NK-92 treated with Interleukin-12 subunit alpha and Interleukin-12 subunit beta, amount 100 ng/mL, for 24 hours (cell line): ENCODE results near the gene WWP2.

Experiments
- DNase-seq: peaks from one replicate; lab custom pipeline; 2025; lab: John Stamatoyannopoulos, UW

WWP2 gene

DNA sequence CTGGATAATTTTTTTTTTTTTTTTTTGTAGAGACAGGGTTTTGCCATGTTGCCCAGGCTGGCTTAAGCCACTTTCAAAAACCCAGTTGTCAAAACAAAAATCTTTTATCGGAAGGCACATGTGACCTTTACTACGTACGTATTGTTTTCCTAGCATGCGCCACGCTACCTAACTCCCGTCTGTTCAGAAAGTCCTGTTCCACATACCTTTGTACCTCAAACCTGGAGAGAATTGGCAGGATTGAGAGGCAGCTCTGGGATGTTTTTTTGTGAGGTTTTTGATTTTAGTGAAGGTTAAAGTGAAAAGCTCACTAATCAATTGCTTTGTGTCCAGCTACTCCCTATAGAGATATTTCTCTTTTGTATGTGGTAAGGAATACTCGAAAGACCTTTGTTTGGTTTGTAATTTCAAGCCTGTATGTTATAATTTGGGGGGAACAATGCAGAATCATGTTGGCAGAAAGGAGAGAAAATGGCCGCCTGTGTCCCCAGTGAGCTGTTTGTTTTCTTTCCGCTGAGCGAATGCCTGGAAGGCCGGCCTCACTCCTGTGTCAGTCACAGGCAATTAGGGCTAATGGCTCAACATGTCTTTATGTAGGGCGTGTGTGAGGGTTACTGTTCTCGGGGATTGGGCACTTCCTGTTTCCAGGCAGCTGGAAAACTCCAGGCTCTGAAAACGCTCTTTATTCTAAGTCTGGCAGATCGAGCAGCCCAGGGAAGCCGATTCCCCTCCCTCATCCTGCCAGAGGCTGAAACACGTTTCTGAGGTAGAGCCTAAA lies 128.2 kb downstream of the WWP2 start:
- no peak for DNase-seq

DNA sequence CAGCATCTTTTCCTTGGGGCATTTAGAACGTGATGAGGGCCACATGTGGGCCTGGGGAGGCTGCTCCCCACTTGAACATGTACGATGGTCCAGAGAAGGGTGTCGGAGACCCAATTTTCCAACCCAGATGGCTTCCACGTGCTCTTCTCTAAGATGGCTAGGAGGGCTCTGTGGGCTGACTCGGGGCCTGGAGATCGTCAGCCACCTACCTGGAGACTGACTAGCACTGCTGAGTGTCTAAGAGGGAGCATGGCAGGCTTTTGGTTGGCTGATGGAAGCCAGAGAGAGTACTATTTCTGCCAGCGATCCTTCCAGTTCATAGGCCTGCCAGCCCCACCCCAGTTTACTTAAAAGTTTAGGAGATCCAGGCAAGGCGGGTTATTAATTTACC lies 128.8 kb downstream of the WWP2 start:
- DNase-seq = no peak

DNA sequence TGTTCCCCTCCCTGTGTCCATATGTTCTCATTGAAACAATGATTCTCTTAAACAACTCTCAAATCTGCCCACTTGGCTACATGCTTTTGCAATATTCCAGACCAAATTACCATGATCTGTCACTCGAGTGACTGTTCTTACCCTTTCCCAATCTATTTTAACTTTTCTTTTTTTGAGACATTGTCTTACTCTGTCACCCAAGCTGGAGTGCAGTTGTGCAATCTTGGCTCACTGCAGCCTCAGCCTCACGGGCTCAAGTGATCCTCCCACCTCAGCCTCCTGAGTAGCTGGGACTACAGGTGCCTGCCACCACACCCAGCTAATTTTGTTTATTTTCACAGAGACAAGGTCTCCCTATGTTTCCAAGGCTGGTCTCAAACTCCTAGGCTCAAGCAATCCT lies 130.2 kb downstream of the WWP2 start:
- no peak for DNase-seq

DNA sequence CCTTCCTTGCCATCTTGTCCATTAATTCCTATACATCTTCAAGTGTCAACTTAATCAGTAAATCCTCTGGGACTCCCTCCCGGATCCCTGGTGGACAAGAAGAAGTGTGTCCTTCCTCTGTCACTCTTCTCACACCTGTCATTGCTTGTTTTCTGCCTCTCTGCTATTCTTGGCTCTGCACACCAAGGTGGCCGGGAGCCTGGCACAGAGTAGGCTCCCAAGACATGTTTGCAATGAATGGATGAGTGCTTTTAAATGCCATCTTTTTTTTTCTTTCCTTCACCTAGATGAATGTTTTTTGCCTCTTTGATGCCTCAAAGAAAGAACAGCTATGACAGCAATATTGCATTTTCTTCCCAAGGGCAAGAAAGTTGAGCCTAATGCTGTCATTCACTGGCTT lies 131.0 kb downstream of the WWP2 start:
- no peak for DNase-seq

- no peak for DNase-seq
These were observed 132.5 kb downstream of the WWP2 start for GRCh38 chr16:69894676-69895075.

DNA sequence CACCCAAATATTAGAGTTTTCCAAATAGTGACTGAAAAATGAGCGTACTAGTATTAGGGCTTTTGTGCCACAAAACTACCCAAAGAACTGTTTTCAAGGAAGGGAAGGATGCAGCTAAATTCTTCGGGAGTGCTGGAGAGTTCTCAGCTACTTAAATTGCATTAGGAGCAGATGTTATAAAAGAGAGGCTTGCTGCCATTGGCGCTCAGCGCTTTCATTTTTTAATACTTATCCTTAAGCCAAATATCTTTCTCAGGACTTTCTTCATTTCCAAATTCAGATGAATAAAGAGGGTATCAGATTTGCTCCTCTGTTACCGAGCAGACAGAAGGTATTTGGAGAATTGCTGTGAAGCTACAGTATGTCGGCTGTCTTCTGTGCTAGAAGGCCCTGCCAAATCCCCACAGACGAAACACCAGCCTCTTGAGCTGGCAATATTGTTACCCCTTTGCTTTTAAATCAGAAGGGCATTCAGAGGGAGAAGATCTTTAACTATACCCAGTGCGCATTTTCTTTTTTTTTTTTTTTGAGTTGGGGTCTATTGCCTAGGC lies 141.8 kb downstream of the WWP2 start:
- no peak for DNase-seq

- no peak for DNase-seq
These were observed 142.5 kb downstream of the WWP2 start for GRCh38 chr16:69904495-69905170.

GRCh38 chr16:69905171-69905555 lies 143.0 kb downstream of the WWP2 start:
- DNase-seq = no peak

DNA sequence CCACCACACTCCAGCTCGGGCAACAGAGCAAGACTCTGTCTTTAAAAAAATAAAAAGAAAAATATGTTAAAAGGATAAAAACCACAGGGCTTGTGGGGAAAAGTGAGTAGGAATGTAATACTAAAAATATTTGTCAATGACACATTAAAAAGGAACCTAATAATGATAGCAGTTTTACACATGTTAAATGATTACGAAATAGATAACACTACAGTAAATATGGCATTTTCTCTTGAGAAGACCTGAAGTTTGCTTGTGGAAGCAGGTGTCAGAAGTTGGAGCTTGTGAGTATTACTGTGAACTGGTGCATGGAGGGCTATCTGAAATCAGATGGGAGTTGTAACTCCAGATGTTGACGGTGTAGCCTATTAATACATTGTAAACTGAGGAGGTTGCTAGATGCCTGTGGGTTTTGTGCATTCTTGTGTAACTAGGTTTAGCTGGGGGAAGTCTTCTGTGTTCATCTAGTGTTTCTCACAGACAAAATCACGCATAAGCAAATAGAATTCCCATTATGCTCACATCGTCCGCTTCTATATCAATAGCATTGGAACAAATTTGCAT lies 144.8 kb downstream of the WWP2 start:
- no peak for DNase-seq

- no peak for DNase-seq
These were observed 146.9 kb downstream of the WWP2 start for GRCh38 chr16:69909043-69909442.

DNA sequence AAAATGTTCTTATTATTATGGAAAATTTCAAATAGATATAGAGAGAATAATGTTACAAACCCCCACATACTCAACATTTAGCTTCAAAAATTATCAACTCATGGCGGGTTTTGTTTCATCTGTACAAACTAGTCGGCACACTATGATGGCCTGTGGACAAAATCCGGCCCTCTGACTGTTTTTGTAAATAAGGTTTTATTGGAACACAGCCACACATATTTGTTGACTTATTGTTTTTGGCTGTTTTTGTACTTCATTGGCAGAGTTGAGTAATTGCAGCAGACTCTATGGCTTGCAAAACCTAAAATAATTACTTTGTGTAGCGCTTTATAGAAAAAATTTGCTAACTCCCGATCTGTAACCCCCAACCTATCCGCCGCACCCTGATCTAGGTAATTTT lies 147.6 kb downstream of the WWP2 start:
- DNase-seq = no peak

DNA sequence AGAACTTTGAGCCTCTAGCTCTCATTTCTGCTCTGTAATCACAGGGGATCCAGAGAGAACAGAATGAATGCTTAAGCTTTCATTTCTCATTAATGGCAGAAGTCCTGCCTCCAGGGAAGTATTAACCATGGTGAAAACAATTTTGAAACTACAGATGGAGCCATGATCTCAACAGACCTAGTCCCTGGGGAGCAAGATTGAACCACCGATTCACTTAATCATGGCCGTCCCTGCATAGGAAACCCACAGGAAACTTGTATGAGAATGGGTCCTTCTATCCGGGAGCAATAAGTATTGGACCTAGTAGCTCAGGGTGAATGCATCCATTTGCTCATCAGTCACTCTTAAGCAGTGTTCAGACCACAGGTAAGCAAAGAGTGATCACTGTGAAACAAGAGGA lies 148.8 kb downstream of the WWP2 start:
- DNase-seq = no peak

DNA sequence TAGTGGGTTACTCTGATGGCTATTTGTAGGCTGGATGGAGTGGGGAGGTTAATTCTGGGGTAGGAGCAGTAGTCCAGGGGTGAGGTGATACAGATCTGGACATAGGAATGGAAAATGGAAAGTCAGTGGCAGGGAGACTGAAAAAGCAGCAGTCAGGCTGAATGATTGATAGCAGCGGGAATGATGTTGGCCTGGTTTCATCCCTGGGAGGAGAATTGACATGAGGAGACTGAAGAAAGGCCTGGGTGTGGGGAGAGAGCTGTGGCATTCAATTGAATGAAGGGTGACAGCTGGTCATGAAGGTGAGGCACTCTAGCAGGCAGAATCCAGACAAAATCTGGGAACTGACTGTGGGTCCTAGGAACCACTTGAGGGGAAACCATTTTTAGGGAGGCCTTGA lies 154.3 kb downstream of the WWP2 start:
- no peak for DNase-seq

DNA sequence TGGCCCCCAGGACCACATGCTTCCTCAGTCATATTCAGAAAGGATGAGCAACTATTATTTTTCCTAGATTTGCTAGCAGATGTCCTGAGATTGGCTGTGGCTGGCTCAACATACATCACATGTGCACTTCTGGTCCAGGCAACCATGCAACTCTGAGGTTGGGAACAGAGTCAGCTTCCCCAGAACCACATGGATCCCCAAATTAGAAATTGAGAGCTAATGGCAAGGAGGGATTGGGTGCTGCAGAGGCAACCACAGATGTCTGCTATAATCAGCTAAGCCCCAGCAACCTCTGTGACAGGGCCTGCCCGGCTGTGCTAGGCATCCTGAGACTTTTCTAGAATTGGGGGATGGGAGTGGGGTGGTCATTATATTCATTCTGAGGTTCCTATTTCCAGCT lies 155.2 kb downstream of the WWP2 start:
- no peak for DNase-seq

- no peak for DNase-seq
These were observed 155.6 kb downstream of the WWP2 start for GRCh38 chr16:69917739-69918138.

GRCh38 chr16:69918241-69918640 lies 156.1 kb downstream of the WWP2 start:
- DNase-seq = no peak

GRCh38 chr16:69921127-69921526 lies 159.0 kb downstream of the WWP2 start:
- no peak for DNase-seq

GRCh38 chr16:69922200-69922599 lies 160.1 kb downstream of the WWP2 start:
- DNase-seq = no peak

DNA sequence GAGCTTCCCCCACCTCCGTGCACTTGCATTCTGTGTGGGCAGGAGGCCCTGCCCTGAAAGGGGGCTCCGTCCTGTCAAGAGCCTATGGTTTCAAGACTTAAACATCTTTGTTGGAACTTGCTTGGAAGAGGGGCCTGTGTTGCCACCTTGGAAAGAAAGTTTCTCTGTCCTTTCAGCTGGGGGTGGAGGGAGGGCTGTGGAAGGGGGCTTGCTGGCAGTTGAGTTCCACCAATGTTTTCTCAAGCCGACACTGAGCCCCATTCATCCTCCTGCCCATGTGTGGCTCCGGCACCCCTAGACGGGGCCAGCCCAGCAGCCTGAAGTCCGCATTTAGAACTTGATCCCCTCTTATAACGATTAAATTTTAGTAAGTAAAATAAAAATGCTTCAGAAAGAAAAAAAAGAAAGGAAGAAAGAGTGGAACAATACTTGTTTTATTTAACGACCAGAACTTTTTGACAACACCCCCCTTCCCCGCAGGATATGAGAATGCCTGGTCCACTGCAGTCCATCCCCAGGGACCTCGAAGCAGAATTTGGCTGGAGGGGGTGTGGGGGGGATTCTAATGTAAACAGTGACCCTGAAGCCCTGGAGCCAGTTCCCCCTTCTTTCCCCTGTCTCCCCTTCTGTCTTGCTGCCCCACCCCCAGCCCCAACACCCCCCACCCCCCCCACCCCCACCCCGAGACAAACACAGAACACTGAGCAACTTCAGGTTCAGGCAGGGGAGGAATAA lies 162.1 kb downstream of the WWP2 start:
- no peak for DNase-seq

- DNase-seq = no peak
These were observed 162.7 kb downstream of the WWP2 start for GRCh38 chr16:69924777-69925191.

- no peak for DNase-seq
These were observed 163.2 kb downstream of the WWP2 start for GRCh38 chr16:69925311-69925710.

DNA sequence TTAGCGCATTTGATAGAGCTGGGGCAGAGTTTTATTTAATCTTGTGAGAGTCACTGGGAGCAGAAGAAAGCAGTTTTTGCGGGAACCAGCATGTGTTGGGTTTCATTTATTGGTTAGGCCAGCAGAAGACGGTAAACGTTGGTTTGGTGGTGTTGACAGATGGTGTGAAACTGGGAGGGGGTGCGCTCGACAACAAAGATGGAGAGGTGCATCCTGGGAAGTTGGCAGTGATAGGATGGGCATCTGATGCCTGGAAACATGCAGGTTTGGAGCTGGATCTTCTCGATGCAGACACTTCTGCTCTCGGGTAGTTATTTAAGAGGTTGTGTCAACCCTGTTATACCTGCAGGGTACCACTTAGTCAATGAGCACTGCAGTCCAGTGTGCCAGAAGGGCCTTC lies 164.1 kb downstream of the WWP2 start:
- no peak for DNase-seq
